HUES64 (cell line): Measurements from ENCODE around the gene PPFIBP1.
"Not testable (repeated sequence)": the region's sequence is repeated elsewhere in the genome, so short reads cannot be mapped to it uniquely, and the experiment has no call there.

Source experiments
- H3K27ac ChIP-seq: 2 replicates; pipeline ENCODE4 v1.7.0; 2013; ENCODE audit warnings: low read depth, low read length, inconsistent platforms
- H3K27me3 ChIP-seq: 2 replicates; pipeline ENCODE4 v1.6.1; 2013; ENCODE audit warnings: mild to moderate bottlenecking, low read length; ENCODE audit not compliant: insufficient read depth
- H3K36me3 ChIP-seq: 2 replicates; pipeline ENCODE4 v1.6.1; 2013; ENCODE audit warnings: mild to moderate bottlenecking, low read length; ENCODE audit not compliant: insufficient read depth
- H3K4me1 ChIP-seq: 2 replicates; pipeline ENCODE4 v1.6.1; 2013; ENCODE audit warnings: mild to moderate bottlenecking, low read length, moderate library complexity; ENCODE audit not compliant: insufficient read depth
- H3K4me3 ChIP-seq: 2 replicates; pipeline ENCODE4 v1.5.1; 2013; ENCODE audit warnings: mild to moderate bottlenecking, low read length, moderate library complexity
- H3K9ac ChIP-seq: 2 replicates; pipeline ENCODE4 v1.6.1; 2013; ENCODE audit warnings: mild to moderate bottlenecking, low read depth, low read length
- H3K9me3 ChIP-seq: 2 replicates; pipeline ENCODE4 v1.6.1; 2013; ENCODE audit warnings: low read depth, low read length; ENCODE audit not compliant: insufficient read depth
- WGBS: fragments of 150-250, 120-280 bp; methylation state at CpG from one replicate; pipeline ENCODE4 v1.1.7; 2013; ENCODE audit warnings: missing lambda C conversion rate; 5-methylcytosine and 5-hydroxymethylcytosine counted together

The PPFIBP1 gene

DNA sequence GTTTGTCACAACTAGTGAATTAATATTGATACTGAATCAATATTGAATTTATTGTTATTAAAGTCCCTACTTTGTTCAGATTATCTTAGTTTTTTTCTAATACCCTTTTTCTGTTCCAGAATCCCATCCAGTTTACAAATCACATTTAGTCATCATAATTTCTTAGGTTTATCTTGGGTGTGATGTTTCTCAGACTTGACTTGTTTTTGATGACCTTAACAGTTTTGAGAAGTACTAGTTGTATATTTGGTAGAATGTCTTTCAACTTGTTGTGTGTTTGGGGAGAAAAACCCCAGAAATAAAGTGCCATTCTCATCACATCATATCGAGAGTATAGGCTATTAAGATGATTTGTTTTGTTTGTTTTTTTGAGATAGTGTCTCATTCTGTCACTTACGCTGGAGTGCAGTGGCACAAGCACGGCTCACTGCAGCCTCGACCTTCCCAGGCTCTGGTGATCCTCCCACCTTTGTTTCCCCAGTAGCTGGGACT lies 206.1 kb downstream of the PPFIBP1 start:
- no peaks in the 10 kb centered on the region for H3K9me3 ChIP-seq
- no peak overlapping the region for H3K9ac ChIP-seq
- no peak overlapping the region for H3K27ac ChIP-seq
- H3K4me3 ChIP-seq: no peak overlapping the region
- no peaks in the 10 kb centered on the region for H3K4me1 ChIP-seq
- H3K36me3 ChIP-seq: peaks cover 60% of the 10 kb centered on the region
- H3K27me3 ChIP-seq: no peaks in the 10 kb centered on the region
- 93% methylated on average over 4 of the region's 4 CpGs for WGBS

DNA sequence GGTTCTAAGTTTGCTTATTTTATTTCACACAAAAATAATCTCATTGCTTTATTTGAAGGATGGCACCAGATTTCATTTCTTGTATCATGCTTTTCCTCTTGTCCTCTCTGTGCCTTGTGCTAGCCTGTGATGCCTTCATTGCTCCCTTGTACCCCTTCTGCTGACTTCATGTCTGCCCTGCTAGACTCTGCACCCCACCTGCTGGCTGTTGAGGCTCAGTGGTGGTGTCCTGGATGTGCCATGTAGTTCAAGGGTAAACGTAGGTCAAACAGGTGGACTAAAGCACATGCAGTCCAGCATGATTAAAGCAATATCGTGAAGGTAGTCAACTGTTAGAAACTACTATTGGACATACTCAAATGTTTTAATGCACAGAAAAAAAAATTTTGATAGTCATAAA lies 208.3 kb downstream of the PPFIBP1 start:
- Histone ChIP-seq H3K4me3 (no peak overlapping the region), H3K9ac (no peak overlapping the region), H3K9me3 (no peaks in the 10 kb centered on the region), H3K27ac (no peak overlapping the region), H3K36me3 (peaks cover 62% of the 10 kb centered on the region), H3K27me3 (no peaks in the 10 kb centered on the region), H3K4me1 (no peaks in the 10 kb centered on the region)
- WGBS: 88% methylated on average over 2 of the region's 2 CpGs

DNA sequence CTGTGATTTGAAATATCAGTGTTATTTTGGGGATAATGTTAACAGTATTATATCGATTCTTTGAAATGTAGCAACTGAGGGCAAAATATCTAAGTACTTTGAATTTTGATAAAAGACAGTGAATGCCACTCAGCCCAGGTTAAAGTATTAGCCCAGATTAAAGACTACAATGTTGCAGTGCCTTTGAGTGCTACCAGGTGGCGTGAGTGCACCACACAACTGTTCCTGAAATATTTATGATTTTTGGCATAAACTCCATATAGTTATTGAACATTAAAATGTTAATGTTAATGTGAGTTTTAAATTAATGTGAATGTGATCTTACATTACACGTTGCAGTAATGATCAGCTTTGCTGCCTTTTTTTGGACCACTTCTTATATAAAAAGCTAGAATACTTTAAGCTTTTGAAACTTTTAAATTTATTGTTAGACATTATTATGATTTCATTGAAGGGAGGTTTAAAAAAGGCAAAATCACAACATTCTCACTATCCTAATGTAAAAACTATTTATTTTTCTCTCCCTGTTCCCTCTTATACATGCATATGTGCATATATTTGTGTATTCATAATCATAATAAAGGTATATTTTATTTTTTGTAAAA lies 209.1 kb downstream of the PPFIBP1 start:
- WGBS: 70% methylated on average over 2 of the region's 3 CpGs
- H3K4me3 ChIP-seq: no peak overlapping the region
- no peaks in the 10 kb centered on the region for H3K27me3 ChIP-seq
- peaks cover 63% of the 10 kb centered on the region for H3K36me3 ChIP-seq
- H3K27ac ChIP-seq: no peak overlapping the region
- H3K4me1 ChIP-seq: no peaks in the 10 kb centered on the region
- H3K9ac ChIP-seq: no peak overlapping the region
- no peaks in the 10 kb centered on the region for H3K9me3 ChIP-seq

DNA sequence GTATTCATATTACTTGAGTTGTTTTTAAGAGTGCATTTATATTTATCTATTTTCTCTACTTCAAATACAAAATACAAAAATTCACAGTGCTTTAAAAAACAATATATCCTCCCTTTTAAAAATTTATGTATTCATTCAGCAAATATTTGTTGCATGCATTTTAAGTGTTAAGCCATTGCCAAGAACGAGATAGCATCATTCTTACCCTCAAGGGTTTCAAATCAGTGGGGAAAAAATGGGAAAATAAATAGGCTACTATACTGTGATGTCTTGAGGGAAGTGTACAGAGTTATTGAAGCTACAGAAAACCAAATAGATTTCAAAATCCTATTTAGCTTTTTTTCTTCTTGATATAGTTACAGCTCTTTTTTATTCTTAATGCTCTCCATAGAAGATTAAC lies 209.8 kb downstream of the PPFIBP1 start:
- H3K9me3 ChIP-seq: no peaks in the 10 kb centered on the region
- peaks cover 67% of the 10 kb centered on the region for H3K36me3 ChIP-seq
- H3K4me3 ChIP-seq: no peak overlapping the region
- no peak overlapping the region for H3K9ac ChIP-seq
- no peaks in the 10 kb centered on the region for H3K27me3 ChIP-seq
- WGBS: 100% methylated on average over 1 of the region's 1 CpG
- H3K4me1 ChIP-seq: no peaks in the 10 kb centered on the region
- no peak overlapping the region for H3K27ac ChIP-seq

DNA sequence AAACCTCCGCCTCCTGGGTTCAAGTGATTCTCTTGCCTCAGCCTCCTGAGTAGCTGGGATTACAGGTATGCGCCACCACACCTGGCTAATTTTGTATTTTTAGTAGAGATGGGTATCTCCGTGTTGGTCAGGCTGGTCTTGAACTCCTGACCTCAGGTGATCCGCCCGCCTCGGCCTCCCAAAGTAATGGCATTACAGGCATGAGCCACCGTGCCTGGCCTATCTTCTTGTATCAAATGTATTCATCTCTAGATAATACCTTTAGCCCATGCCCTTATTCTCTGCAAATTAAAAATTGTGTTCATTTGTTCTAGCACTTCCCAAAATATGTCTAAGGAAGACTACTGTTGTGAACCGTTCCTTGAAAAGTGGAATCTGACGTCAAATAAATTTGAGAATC lies 210.3 kb downstream of the PPFIBP1 start:
- not testable (repeated sequence) for H3K4me1 ChIP-seq, H3K9me3 ChIP-seq, H3K27me3 ChIP-seq, H3K9ac ChIP-seq, H3K4me3 ChIP-seq, H3K27ac ChIP-seq
- 99% methylated on average over 9 of the region's 9 CpGs for WGBS
- peaks cover 72% of the 10 kb centered on the region for H3K36me3 ChIP-seq

DNA sequence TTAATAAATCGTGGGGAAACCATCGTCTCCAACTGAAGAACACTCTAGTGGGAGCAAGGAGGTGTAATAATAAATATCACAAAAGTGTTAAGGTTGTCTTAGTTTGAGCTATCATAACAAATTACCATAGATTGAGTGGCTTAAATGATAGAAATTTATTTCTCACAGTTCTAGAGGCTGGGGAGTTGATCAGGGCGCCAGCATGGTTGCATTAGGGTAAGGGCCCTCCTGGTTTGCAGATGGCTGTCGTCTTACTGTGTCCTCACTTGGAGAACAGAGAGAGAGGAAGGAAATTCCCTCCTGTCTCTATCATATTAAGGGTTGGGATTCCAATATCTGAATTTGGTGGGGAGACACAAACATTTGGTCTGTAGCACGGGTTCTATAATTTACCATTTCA lies 219.6 kb downstream of the PPFIBP1 start:
- 98% methylated on average over 5 of the region's 5 CpGs for WGBS
- Histone ChIP-seq H3K9me3 (no peaks in the 10 kb centered on the region), H3K4me3 (no peak overlapping the region), H3K27ac (no peak overlapping the region), H3K27me3 (no peaks in the 10 kb centered on the region), H3K9ac (no peak overlapping the region), H3K36me3 (peaks cover 64% of the 10 kb centered on the region), H3K4me1 (no peaks in the 10 kb centered on the region)
